K562 (cell line): ENCODE measurements around the gene MECP2. TPM values are rescaled to one million over a fixed set of nuclear protein-coding genes. Genes with fewer than 3 reads are reported as not detected.

ENCODE experiments used
- ATAC-seq: fragments of 200-7000 bp; cut with Tn5 transposase; 3 replicates; pipeline ENCODE4 v1.9.1; 2020; ENCODE audit warnings: moderate library complexity
- BruUV-seq: library from RNA; stranded (reverse); fragments of 400-500 nt; replicated peaks from 2 replicates; lab custom pipeline; 2021; lab: Mats Ljungman, UMichigan
- CTCF ChIA-PET: fragments of 300-600 bp; formaldehyde crosslinking; extraction: SDS; loops from one replicate; lab custom pipeline; 2021; ENCODE audit warnings: low intra/inter-chr PET ratio; lab: Yijun Ruan, JAX
- POLR2A ChIA-PET: fragments of 300-600, 350-650 bp; sonication (Branson Sonifier 250); formaldehyde crosslinking; extraction: SDS; loops from one replicate; lab custom pipeline; 2021; ENCODE audit warnings: antibody characterized with exemption, inconsistent platforms; lab: Yijun Ruan, JAX
- DNase-seq, 4 experiments: peaks; one replicate each; pipeline versions ENCODE4 v3.0.0 to v3.0.0-alpha.2; 2011 to 2018; ENCODE audit warnings: low spot score in 3 of 4, mixed read lengths in 3 of 4; ENCODE audit errors: extremely low read depth in 1 of 4
- FAIRE-seq: peaks from 2 replicates; lab custom pipeline; 2011; peaks lifted over from hg19 to GRCh38; lab: Jason Lieb, UNC
- H2AFZ ChIP-seq: 2 replicates; pipeline ENCODE4 v1.6.0; 2011; ENCODE audit warnings: low read depth, low read length, control low read depth, inconsistent platforms
- H3K27ac ChIP-seq: fragments of 200-600 bp; 3 replicates; pipeline ENCODE4 v1.8.0; 2011; ENCODE audit warnings: low read depth, mild to moderate bottlenecking, control low read depth, inconsistent platforms, low read length, moderate library complexity, mixed read lengths; ENCODE audit errors: extremely low read depth
- H3K27me3 ChIP-seq, 2 experiments: fragments of 300-600 bp in 1 of 2; 2 replicates in 1 of 2; 3 replicates in 1 of 2; pipeline versions ENCODE4 v1.6.0 to v1.8.0; 2011; ENCODE audit warnings: inconsistent platforms in 2 of 2, low read length in 2 of 2, mild to moderate bottlenecking in 1 of 2, mixed read lengths in 1 of 2, moderate library complexity in 1 of 2; ENCODE audit not compliant: control insufficient read depth in 2 of 2, insufficient read depth in 2 of 2
- H3K36me3 ChIP-seq: fragments of 300-600 bp; 3 replicates; pipeline ENCODE4 v1.8.0; 2011; ENCODE audit warnings: mild to moderate bottlenecking, low read length, inconsistent platforms; ENCODE audit not compliant: control insufficient read depth, insufficient read depth
- H3K4me1 ChIP-seq, 2 experiments: fragments of 200-600 bp in 1 of 2; replicated peaks in 1 of 2; 2 replicates in 1 of 2; 3 replicates in 1 of 2; pipeline versions ENCODE4 v1.5.1 to v1.8.0; 2011; ENCODE audit warnings: inconsistent platforms in 2 of 2, low read length in 2 of 2, mild to moderate bottlenecking in 1 of 2, mixed read lengths in 1 of 2, moderate library complexity in 1 of 2; ENCODE audit not compliant: control insufficient read depth in 2 of 2, insufficient read depth in 2 of 2
- H3K4me2 ChIP-seq: 2 replicates; pipeline ENCODE4 v1.6.1; 2011; ENCODE audit warnings: low read length, control low read depth, inconsistent platforms, mixed read lengths; ENCODE audit not compliant: insufficient read depth
- H3K4me3 ChIP-seq: fragments of 200-600 bp; sonication (generic), shearing (Covaris generic); 2 replicates; pipeline ENCODE4 v1.5.1; 2016; ENCODE audit warnings: control low read depth, inconsistent platforms
- H3K79me2 ChIP-seq: fragments of 200-600 bp; 3 replicates; pipeline ENCODE4 v1.8.0; 2011; ENCODE audit warnings: low read length, inconsistent platforms; ENCODE audit not compliant: control insufficient read depth, insufficient read depth
- H3K9ac ChIP-seq, 2 experiments: 2 replicates each; pipeline versions ENCODE4 v1.6.0 to v1.6.1; 2011; ENCODE audit warnings: low read depth in 2 of 2, low read length in 2 of 2, control low read depth in 1 of 2, inconsistent platforms in 1 of 2, mild to moderate bottlenecking in 1 of 2, mixed read lengths in 1 of 2; ENCODE audit not compliant: insufficient read depth in 1 of 2
- H3K9me1 ChIP-seq: one replicate; pipeline ENCODE4 v1.6.0; 2011; ENCODE audit warnings: inconsistent platforms, mild to moderate bottlenecking, low read length, moderate library complexity; ENCODE audit not compliant: control insufficient read depth, insufficient read depth
- H3K9me3 ChIP-seq: replicated peaks from 2 replicates; pipeline ENCODE4 v1.5.1; 2011; ENCODE audit warnings: low read depth, low read length, inconsistent platforms; ENCODE audit not compliant: control insufficient read depth, insufficient read depth
- H4K20me1 ChIP-seq: replicated peaks from 2 replicates; pipeline ENCODE4 v1.6.1; 2011; ENCODE audit warnings: low read length, inconsistent platforms, mixed read lengths; ENCODE audit not compliant: control insufficient read depth, insufficient read depth
- ZNF316 ChIP-seq: fragments of 450-650 bp; IDR thresholded peaks from 2 replicates; pipeline ENCODE4 v1.6.1; 2016
- WGBS: fragments of 100-300 bp; shearing (Covaris generic); methylation state at CpG from one replicate; pipeline ENCODE4 v1.1.6; 2016; ENCODE audit warnings: low coverage, mixed read lengths; ENCODE audit not compliant: insufficient coverage; ENCODE audit errors: missing lambda C conversion rate; 5-methylcytosine and 5-hydroxymethylcytosine counted together
- in situ Hi-C: fragments of 300-500 bp; cut with MboI; formaldehyde crosslinking; loops from 4 replicates; pipeline ENCODE4 v1.15.0; 2018; ENCODE audit warnings: inconsistent platforms, mixed read lengths
- intact Hi-C: fragments of 100-400 bp; cut with micrococcal nuclease; formaldehyde crosslinking; loops from 2 replicates; pipeline ENCODE4 v1.14.2; 2022
- polyA plus RNA-seq, 8 experiments: library from polyadenylated mRNA; depleted of rRNA in 4 of 8; stranded (reverse) in 5 of 8; unstranded in 3 of 8; fragments of >200 nt; fragmentation: Nextera tagmentation in 2 of 8; fragmentation: Illumina TruSeq in 1 of 8; extraction: Ambion mirVana in 2 of 8; extraction: Trizol in 1 of 8; gene quantifications; 2 replicates each; pipeline versions ENCODE4 v1.2.1 to v1.2.3, GENCODE V29; 2011 to 2014; ENCODE audit warnings: inconsistent platforms in 1 of 8, missing spikeins in 1 of 8
- total RNA-seq, 7 experiments: library from RNA; depleted of rRNA in 6 of 7; stranded (reverse); fragments of >200 nt in 6 of 7; fragmentation: Illumina TruSeq in 2 of 7; extraction: Trizol in 2 of 7; gene quantifications; 2 replicates each; pipeline versions ENCODE4 v1.2.1 to v1.2.3, GENCODE V29; 2011 to 2021; ENCODE audit warnings: low replicate concordance in 1 of 7
- TF ChIP-seq, protein P1 (sequence below): fragments of 250-450 bp; sonication (Bioruptor Pico); IDR thresholded peaks from 2 replicates; pipeline ENCODE4 v1.8.0; 2022; ENCODE audit warnings: inconsistent platforms

Gene MECP2
- total and polyA plus RNA-seq, 9 of the 15 experiments (the other 6 are each of a cell fraction or from before 2014, with no cell fraction given): 2.1 to 50.9 (median 30.5) TPM

DNA sequence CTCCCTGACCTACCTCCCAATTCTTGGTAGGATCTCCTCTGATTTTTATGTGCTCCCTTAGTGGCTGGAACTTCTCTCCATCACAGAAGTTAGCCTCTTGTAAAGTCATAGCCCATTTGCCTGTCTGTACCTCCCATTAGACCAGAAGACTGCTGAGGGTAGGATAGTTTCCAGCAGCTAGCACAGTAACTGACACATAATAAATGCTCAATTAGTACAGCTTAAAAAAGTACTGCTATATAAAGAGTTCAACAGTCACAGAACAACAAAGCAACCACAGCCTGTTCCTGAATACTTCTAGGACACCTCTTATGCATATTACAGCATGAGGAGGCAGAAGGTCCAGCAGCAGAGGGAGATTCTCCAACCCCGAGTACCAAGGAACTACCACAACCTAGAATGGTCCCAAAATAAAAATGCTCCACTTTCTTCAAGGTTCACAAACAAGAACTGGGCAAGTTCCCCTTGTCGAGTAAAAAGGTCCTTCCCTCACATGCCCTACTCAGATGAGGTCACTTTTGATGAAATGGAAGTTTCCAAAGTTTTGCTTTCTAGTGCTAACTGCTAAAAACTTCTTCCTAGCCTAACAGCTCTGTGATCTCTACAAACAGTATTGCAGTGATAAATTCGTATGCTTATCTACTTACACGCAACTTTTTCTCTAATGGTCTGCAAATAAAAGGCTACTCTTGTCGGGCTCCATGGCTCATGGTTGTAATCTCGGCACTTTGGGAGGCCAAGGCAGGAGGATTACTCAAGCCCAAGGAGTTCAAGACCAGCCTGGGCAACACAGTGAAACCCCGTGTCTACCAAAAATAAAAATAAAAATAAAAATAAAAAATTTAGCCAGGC is 12.8 kb downstream of the MECP2 start:
- ATAC-seq: no peak
- Histone ChIP-seq H2AFZ (no peak overlapping the region), H3K4me2 (no peak overlapping the region), H3K9me3 (no peaks in the 10 kb centered on the region), H3K27me3 (no peaks in the 10 kb centered on the region), H3K4me1 (peaks cover 8 to 12% of the 10 kb centered on the region in 2 experiments; a peak in 4 of 5 replicates), H3K9me1 (no peaks in the 10 kb centered on the region), H3K9ac (no peak overlapping the region), H3K4me3 (no peak overlapping the region), H3K79me2 (peaks cover 81% of the 10 kb centered on the region), H3K27ac (no peak overlapping the region), H3K36me3 (peaks cover 59% of the 10 kb centered on the region), H4K20me1 (peaks cover 5% of the 10 kb centered on the region; the same call in 1 of the 2 replicates)
- in situ Hi-C loops: no loop called here
- BruUV-seq: no TSS peak
- intact Hi-C loops: no loop called here
- no peak for FAIRE-seq
- 67% methylated on average over 7 of the region's 7 CpGs for WGBS
- TF ChIP-seq, protein P1, sequence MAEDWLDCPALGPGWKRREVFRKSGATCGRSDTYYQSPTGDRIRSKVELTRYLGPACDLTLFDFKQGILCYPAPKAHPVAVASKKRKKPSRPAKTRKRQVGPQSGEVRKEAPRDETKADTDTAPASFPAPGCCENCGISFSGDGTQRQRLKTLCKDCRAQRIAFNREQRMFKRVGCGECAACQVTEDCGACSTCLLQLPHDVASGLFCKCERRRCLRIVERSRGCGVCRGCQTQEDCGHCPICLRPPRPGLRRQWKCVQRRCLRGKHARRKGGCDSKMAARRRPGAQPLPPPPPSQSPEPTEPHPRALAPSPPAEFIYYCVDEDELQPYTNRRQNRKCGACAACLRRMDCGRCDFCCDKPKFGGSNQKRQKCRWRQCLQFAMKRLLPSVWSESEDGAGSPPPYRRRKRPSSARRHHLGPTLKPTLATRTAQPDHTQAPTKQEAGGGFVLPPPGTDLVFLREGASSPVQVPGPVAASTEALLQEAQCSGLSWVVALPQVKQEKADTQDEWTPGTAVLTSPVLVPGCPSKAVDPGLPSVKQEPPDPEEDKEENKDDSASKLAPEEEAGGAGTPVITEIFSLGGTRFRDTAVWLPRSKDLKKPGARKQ (CRISPR knock-in tag): no peak
- peak; percentile 48 for TF ChIP-seq ZNF316
- ChIA-PET CTCF (no interaction called here), POLR2A (interaction anchor here (0.6 to 4.0 kb wide), 3 partner anchors 10 to 25 kb away, joined by 3 to 11 read pairs (median 3); no protein-coding TSS in a partner anchor)
- DNase-seq: no peak
